HG03457 (cell line): Measurements from ENCODE around the gene PRSS23.
"Not testable (repeated sequence)": the region's sequence is repeated elsewhere in the genome, so short reads cannot be mapped to it uniquely, and the experiment has no call there.

Experiments used
- ATAC-seq: cut with Tn5 transposase; IDR thresholded peaks from one replicate; pipeline ENCODE4 v1.9.1; 2021; ENCODE audit warnings: moderate number of reproducible peaks; ENCODE audit not compliant: unreplicated experiment

Gene PRSS23

GRCh38 chr11:86812322-86812670 is 12.0 kb downstream of the PRSS23 start:
- no peak for ATAC-seq

DNA sequence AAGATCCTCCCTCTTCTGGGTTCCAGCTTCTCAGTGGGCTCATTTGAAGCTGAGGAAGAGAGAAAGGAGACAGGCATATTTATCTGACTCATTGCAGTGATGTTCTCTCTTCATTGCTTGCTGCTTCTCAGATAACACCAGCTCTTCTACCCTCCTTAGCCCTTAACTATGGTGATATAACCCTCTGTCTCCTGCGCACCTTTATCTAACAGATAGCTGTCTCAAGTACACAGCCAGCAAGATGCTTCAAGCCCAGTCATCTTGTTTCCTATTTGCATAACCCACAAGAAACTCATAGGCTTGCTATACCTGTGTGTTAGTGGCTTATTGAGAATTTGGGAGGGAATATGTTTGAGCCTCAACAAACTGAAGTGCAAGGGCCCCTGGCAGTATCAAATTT is 12.6 kb downstream of the PRSS23 start:
- no peak for ATAC-seq

- no peak for ATAC-seq
Observed at GRCh38 chr11:86814775-86815174, 14.4 kb downstream of the PRSS23 start.

GRCh38 chr11:86815726-86816125 is 15.4 kb downstream of the PRSS23 start:
- ATAC-seq, result no peak

DNA sequence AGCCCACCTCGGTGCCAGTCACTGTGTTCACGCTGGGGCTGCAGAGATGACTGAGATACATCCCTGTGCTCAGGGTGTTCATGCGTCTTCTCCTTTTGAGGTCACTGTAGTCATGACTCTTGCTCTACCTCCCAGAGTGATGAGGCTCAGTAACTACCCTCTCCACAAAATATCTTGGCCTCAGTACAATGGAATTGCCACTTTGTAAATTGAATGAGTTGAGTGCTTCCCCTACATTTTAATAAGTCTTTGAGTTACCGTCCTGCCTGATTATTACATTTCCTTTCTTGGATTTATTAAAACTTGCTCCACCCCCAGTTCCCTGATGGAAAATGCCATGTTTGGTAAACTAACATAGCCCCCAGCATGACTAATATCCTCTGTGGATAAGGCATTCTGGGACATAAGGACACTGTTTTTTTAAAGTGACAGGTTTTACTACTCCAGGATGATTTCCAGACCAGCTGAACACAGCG is 15.9 kb downstream of the PRSS23 start:
- ATAC-seq, result no peak

GRCh38 chr11:86818462-86819192 is 18.3 kb downstream of the PRSS23 start:
- no peak for ATAC-seq

DNA sequence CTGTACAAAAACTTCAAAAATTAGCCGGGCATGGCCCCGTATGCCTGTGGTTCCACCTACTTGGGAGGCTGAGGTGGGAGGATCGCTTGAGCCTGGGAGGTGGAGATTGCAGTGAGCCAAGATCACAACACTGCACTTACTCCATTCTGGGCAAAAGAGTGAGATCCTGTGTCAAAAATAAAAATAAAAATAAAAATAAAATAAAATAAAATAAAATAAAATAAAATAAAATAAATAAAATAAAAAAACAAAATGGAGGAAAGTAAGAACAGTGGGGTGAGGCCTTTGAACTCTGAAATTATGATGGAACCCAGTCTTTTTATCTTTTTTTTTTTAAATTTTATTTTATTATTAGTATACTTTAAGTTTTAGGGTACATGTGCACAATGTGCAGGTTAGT is 23.8 kb downstream of the PRSS23 start:
- ATAC-seq, result not testable (repeated sequence)

DNA sequence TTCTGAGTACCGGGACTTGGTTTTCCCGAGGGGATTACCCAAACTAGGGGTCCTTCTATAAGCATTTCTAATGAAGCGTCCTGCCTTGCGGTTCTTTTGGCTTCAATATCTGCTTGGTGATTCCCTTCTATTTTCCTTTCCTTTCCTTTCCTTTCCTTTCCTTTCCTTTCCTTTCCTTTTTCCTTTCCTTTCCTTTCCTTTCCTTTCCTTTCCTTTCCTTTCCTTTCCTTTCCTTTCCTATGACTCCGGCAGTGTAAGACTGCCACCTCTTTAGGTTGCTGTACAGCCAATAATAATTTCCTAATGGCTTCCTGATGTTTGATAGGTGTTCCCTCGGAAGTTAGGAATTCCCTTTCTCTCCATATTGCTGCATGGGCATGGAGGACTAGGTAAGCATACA is 34.0 kb downstream of the PRSS23 start:
- not testable (repeated sequence) for ATAC-seq

- not testable (repeated sequence) for ATAC-seq
Observed at GRCh38 chr11:86844762-86845508, 44.6 kb downstream of the PRSS23 start.

DNA sequence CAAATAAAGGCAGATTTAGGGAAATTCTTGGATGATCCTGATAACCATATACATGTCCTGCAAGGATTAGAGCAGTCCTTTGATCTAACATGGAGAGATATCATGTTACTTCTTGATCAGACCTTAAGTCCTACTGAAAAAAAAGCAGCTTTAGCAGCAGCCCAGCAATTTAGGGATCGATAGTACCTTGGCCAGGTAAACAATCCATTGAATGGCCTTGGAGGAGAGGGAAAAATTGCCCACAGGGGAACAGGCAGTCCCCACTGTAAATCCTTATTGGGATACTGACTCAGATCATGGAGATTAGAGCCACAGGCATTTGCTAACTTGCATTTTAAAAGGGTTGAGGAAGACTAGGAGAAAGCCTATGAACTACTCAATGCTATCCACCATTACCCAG is 47.8 kb downstream of the PRSS23 start:
- ATAC-seq, result no peak

DNA sequence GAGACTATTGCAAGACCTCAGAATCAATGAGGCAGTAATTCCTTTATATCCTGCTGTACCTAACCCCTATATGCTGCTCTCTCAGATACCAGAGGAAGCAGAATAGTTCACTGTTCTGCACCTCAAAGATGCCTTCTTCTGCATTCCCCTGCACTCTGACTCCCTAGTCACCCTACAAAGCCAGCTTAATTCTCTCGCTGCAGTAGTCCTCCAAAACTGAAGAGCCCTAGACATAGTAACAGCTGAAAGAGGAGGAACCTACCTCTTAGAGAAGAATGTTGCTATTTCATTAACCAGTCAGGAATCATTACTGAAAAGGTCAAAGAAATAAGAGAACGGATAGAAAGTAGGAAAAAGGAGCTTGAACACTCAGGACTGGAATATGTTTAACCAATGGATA is 49.3 kb downstream of the PRSS23 start:
- no peak for ATAC-seq
